Stimulated activated CD4-positive, alpha-beta T cell treated with anti-CD3 and anti-CD28 coated beads, TNF-alpha, amount 100 ng/mL, for 4 hours (primary cell): ENCODE results near the gene BCL11A.

Experiments
- DNase-seq, 3 experiments: peaks; one replicate each; pipeline ENCODE4 v3.0.0-alpha.2; 2020; ENCODE audit warnings: low read depth in 3 of 3

BCL11A gene

GRCh38 chr2:60466161-60466702 is 87.2 kb downstream of the BCL11A start:
- DNase-seq: no peak

GRCh38 chr2:60465736-60466135 is 87.7 kb downstream of the BCL11A start:
- DNase-seq: no peak

GRCh38 chr2:60463249-60463648 is 90.2 kb downstream of the BCL11A start:
- DNase-seq: no peak

- DNase-seq: no peak
These were observed 91.9 kb downstream of the BCL11A start for GRCh38 chr2:60461421-60462108.

- DNase-seq: no peak
These were observed 92.7 kb downstream of the BCL11A start for GRCh38 chr2:60460577-60461420.

GRCh38 chr2:60459851-60460250 is 93.6 kb downstream of the BCL11A start:
- DNase-seq: no peak

GRCh38 chr2:60456115-60456770 is 97.2 kb downstream of the BCL11A start:
- no peak for DNase-seq

- DNase-seq: no peak
These were observed 99.6 kb downstream of the BCL11A start for GRCh38 chr2:60453872-60454271.

- DNase-seq: no peak
These were observed 100.2 kb downstream of the BCL11A start for GRCh38 chr2:60453301-60453700.

- DNase-seq: no peak
These were observed 103.0 kb downstream of the BCL11A start for GRCh38 chr2:60450488-60450887.

GRCh38 chr2:60447943-60448342 is 105.5 kb downstream of the BCL11A start:
- DNase-seq: no peak

- no peak for DNase-seq
These were observed 106.8 kb downstream of the BCL11A start for GRCh38 chr2:60446413-60447267.

GRCh38 chr2:60445684-60446179 is 107.7 kb downstream of the BCL11A start:
- no peak for DNase-seq

GRCh38 chr2:60442608-60443007 is 110.8 kb downstream of the BCL11A start:
- no peak for DNase-seq

GRCh38 chr2:60441800-60442199 is 111.7 kb downstream of the BCL11A start:
- DNase-seq: no peak

- DNase-seq: no peak
These were observed 112.7 kb downstream of the BCL11A start for GRCh38 chr2:60440767-60441163.

GRCh38 chr2:60440079-60440766 is 113.2 kb downstream of the BCL11A start:
- DNase-seq: no peak

- no peak for DNase-seq
These were observed 114.1 kb downstream of the BCL11A start for GRCh38 chr2:60439219-60439974.

GRCh38 chr2:60438653-60439052 is 114.8 kb downstream of the BCL11A start:
- no peak for DNase-seq

GRCh38 chr2:60438131-60438530 is 115.3 kb downstream of the BCL11A start:
- no peak for DNase-seq
